Activated naive CD4-positive, alpha-beta T cell treated with anti-CD3 and anti-CD28 coated beads, Interleukin-2, amount 50 U/mL, for 16 hours (primary cell): ENCODE measurements around the gene MOK.
"Not testable (repeated sequence)": the region's sequence is repeated elsewhere in the genome, so short reads cannot be mapped to it uniquely, and the experiment has no call there.

ENCODE experiments used
- DNase-seq: peaks from one replicate; pipeline ENCODE4 v3.0.0-alpha.2; 2020

The MOK gene

GRCh38 chr14:102243795-102244194, 61.2 kb downstream of the MOK start:
- DNase-seq = not testable (repeated sequence)

GRCh38 chr14:102241147-102241546, 63.8 kb downstream of the MOK start:
- DNase-seq = no peak

DNA sequence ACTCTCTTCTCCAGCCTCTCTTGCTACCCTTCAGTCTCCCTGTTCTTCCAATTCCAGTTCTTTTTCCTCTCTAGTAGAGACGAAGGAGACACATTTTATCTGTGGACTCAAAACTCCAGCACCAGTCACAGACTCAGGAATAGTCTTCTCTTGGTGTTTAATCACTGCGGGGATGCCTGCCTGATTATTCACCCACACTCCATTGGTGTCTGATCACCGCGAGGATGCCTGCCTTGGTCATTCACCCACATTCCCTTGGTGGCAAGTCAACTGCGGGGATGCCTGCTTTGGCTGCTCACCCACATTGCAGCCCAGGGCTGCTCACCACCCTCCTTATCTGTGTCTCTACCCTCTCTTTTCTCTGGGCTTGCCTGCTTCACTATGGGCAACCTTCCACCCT, 64.5 kb downstream of the MOK start:
- DNase-seq = not testable (repeated sequence)

DNA sequence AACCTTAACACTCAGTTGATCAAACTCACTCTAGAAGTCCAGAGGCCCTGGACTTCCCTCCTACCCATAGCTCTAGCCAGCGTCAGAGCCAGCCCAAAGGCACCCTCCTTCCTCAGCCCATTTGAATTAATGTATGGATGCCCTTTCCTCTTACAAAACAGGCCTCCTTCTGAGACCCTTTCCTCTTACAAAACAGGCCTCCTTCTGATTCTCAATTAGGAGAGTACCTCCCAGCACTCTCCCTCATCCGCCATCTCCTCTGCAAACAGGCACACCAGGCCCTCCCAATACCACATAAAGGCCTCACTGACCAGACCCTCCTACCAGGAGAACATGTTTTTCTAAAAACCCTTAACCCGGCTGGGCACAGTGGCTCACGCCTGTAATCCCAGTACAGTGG, 65.7 kb downstream of the MOK start:
- no peak for DNase-seq

- DNase-seq = no peak
Observed at GRCh38 chr14:102238766-102239165, 66.2 kb downstream of the MOK start.

GRCh38 chr14:102238131-102238530, 66.8 kb downstream of the MOK start:
- DNase-seq = no peak

DNA sequence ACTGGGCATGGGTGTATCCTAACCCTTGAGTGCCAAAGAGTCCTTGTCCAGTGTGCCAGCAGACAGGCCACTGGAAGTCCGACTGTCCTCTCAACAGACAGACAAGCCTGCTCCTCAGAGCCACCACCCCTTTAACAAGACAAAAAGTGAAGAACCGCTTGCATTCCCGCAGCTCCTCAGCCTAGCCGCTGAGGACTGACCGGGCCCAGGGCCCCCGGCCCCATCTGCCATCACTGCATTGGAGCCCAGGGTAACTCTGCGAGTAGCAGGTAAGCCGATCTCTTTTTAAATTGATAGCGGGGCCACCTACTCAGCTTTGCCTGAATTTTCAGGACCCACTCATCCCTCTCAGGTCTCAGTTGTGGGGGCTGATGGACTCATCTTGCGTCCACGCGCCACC, 68.9 kb downstream of the MOK start:
- no peak for DNase-seq

GRCh38 chr14:102235275-102235897, 69.6 kb downstream of the MOK start:
- peak; percentile 82 for DNase-seq

DNA sequence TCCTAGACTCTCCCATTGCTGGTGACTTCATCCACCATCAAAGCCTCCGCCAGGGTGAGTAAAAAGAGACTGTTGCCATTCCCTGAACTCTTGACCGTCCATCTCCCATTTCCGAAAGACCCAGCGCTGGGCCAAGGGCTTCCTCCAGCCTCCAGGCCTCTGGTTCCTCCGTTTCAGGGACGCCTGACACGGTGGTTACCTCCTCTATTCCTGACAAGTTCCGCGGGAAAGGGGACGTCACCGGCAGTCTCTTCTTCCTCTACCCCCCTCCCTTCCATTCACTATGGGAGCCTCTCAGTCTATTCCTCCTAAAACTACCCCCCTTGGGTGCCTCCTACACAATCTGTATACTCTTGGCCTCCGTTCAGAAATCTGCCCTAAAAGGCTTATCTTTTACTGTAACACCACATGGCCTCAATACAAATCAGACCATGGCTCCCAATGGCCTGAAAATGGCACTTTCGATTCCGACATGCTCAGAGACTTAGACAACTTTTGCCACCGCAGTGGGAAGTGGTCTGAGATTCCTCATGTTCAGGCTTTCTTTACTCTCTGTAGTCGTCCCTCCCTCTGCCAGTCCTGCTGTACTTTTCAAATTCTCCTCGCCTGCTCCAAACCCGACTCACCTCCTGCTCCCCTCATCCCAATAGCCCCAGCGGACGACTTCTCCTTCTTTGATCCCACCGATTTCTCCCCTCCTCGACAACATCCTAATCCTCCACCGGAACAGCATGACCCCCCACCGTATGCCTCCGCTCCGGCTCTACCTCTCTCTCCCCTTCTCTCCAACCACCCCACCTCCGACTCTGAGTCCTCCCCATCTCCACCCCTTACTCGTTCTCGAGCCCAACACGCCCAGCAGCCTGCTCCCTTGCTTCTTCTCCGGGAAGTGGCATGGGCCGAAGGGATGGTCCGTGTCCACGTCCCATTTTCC, 70.4 kb downstream of the MOK start:
- DNase-seq = no peak

DNA sequence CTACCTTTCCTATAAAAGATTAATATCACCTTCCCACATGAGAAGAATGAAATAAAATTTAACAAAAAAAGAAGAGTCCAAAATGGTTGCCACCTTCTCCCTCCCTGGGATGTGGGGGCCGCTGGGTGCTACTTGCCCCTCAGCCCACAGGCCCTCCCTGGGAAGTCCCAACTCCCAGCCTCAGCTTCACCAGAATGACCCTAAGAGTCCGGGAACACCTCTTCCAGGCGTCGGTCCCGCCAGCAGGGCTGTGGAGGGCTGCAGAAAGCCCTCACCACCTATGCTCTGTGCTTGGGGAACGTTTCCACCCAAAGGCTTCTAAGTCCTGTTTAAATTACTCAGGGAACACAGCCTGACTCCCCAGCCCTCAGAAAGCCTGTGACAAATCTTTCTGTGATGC, 71.9 kb downstream of the MOK start:
- DNase-seq = no peak

DNA sequence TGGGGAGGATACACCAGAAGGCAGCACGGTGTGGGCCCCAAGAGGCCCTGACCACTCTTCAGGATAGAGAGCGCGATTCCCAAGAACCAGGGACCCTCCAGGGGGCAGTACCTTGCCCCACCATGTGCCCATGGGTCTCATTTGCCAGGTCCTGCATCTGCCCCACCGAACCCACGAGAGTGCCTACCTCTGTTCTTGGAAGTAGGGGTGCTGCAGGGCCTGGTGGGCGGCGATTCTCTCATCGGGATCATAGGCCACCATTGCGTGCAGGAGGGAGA, 72.7 kb downstream of the MOK start:
- DNase-seq = no peak

DNA sequence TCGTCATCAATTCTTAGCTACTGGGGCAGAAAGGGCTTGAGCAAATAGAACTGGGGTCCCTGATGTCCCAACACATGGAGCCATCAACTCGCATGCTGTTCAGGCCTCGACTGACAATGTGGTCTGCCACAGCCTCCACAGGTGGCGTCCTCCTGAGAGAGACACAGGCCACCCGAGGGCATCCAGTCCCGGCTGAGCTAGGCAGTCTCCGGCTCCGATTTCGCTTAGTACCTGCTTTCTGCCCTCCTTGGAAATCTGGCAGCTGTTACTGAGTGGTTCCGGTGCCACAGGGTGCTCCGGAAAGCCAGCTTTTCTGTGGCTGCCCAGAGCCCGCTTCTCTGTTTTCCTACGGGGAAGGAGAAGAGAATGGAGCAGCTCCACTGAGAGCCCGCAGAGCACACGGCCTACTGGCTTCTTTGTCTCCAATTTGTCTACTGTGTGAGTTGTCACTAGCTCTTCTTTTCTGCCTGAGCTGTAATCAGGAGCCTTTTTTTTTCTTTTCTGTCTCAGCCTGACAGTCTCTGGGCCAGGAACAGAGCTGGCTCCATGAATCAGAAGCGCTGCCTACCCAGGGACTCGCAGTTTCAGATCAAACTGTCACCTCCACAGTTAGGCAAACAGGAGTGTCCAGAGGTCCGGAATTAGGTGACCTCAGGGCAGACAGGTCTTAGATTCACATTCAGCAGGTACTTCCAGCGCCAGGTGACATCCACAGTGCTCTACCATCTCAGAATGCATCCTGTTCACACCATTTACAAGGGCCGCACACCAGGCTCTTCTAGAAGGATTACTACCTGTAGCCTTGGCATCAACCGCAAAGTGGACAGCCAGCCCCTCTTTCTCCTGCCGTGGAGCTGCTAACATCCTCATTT, 73.3 kb downstream of the MOK start:
- DNase-seq = no peak

DNA sequence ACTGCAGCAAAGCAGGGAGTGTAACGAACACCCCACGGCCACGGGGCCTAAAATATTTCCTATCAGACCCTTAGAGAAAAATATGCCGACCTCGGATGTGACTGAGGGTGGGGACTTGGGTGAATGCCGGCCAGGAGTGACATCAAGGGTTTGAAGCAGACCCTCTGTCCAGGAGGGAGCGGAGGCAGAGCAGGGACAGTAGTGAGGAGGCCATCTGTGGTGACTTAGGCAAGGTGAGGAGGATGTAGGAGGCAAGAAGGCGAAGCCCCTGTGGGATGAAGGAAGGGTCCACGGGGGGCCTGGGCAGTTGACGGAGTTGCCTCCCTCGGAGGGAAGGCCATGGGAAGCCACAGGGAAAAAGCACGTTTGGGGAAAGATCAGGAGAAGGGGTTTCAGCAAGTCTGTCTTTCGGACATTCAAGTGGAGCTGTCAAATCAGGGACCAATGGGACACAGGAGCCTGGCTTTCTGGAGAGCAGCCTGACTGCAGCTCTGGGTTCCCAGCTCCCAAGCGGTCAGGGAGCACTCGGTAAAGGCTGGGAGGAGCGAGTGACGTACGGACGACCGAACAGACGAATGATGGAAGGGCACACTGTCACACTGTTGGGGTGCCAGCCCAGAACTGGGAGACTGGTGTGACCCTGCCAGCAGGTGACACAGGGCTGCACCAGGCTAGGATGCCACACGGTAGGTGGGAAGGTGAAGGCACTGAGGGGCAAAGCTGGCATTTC, 74.3 kb downstream of the MOK start:
- no peak for DNase-seq

DNA sequence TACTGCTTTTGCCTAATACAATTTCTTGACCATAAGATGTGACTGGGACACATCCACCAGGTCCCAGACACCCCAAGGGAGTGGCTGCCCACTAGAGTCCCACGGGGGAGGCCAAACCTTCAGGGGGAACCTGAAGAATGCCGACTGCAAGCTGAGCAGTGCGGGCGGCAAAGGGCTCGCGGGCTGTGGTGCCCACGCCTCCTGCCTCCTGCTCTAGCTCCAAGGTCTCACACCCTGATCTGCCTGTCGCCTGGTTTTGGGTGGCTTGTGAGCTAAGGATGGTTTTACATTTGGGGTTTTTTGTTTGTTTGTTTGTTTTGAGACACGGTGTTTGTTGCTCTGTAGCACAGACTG, 75.2 kb downstream of the MOK start:
- DNase-seq = no peak

DNA sequence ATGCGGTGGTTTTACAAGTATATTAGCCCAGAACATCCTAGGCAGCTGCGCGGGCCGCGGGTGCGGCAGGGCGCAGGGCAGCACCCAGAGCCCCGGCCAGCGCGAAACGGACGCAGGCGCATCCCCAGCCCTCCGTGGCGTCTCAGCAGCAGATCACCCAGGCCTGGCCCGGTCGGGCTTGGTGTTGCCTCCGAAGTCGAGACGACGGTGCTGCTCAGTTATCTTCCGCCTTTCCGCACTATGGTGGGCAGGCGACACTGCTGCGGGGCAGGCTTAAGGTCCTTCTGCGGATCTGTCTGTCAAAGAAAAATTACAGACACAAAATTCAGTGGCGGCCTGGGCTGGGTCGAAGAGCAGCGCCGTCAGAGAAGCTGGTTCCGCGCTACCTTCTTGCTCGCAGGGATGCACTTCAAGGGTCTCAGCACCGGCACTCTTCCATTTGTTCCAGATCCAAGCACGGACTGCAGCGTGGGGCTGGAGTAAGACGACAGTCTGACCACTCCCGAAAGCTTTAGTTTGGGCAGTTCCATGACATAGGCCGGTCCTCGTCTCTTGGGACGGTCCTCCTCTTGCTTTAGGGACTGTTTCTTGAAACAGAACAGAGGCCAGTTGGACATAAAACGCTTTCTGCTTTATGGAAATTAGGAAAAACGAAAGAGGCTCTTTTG, 75.8 kb downstream of the MOK start:
- no peak for DNase-seq

DNA sequence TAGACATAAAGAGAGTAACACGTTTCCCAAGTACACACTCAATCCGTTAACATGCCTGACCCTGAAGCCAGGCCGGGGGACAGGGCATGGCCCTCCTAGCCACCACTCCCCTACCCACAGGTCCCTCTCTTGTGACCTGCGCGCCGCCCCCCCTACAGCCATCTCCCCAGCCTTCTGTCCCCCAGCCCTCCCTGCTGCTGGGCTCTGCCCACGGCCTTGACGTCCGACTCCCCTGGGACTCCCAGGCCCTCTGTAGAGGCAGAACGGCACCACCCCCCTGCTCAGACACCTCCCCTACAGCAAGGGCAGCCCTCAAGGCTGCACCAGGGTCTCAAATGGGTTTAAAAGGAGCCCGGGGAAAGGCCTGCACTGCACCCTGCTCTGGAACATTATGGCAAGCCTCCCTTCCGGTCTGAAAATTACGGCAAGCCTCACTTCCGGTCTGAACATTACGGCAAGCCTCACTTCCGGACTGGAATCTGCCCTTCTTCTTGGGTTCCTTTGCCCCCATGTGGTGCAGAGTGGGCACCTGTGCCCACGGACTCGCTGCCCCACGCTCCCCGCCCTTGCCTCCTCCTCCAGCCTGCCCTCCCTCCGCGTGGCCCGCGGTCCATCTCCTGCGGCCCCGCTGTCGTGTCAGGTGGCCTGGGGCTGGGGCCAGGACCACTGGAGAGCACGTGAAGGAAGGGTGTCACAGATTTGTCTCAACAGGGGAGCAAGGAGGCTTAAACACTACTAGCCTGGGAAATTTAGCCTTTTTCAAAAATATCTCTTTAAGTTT, 77.6 kb downstream of the MOK start:
- DNase-seq = no peak

DNA sequence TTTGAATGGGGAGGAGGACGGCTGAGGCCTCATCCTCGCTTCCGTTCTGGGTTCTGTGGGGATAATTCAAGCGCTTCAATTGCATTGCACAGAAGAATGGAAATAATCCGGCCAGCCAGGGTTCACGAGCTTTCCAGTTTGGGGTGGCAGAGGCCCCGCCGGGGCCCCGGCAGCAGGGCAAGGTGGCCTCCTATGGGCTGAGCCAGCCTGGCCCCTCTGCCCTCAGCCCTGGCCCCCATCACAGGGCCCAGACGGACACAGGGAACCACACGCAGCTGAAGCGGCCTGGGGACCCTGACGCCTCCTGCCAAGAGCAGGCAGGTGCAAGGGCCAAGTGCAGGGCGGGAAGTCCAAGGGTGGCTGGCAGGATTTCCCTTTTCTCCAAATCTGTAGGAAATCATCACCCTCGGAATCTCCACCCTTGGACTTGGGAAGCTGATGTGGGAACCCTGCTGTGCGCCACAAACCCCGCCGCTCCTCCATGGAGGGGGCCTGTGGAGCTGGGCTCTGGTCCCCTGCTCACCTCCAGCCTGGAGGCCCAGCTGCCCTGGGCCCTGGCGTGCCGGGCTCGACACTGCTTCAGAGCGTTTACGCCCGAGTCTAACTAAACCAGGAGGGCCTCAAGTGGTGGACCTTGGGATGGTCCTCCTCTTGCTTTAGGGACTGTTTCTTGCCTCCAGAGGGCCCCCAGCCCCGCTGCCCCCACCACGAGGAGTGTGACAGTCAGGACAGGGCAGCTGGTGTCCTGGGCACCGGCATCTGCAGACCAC, 78.4 kb downstream of the MOK start:
- DNase-seq = no peak

DNA sequence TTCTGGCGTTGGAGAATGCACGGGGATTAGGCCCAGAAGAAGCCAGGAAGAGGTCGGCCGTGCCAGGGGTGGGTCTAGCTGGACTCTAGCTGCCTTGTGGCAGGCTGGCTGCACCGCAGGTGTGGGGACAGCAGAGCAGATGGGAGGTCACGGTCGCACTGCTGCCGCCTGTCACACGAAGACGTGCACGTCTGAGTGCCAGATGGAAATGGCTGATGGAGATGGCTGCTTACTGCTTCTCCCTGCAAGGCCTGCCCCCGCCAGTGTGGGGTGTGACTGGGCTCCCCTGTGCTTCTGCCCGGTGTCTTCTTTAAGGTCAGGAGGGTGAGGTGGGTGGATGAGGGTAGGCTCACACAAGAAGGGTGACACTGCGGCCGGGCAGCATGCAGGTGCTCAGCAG, 79.0 kb downstream of the MOK start:
- DNase-seq = no peak

GRCh38 chr14:102225386-102225785, 79.6 kb downstream of the MOK start:
- no peak for DNase-seq

- DNase-seq = no peak
Observed at GRCh38 chr14:102223682-102224081, 81.3 kb downstream of the MOK start.

GRCh38 chr14:102222751-102223150, 82.2 kb downstream of the MOK start:
- DNase-seq = no peak
